ENCODE data around the gene LIPN.

DNA sequence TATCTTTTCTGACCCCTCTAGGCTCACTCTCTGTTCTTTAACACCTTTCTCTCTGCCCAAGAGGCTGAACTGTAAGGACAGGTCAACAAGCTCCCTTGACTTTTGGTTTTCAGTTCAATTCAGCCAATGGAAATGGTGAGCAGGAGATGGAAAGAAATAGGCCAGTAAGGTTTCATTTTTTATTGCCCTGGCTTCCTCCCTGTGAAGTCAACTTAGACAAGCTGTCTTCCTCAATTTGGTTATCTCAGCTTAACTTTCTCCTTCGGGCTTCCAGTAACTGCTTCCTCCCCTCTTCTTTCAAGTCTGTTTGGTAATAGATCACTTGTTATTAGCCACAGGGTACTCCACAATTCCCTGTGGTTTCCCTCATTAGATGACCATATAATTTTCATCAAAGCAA, 34.0 kb upstream of the LIPN start:
- TF ChIP-seq EZH2phosphoT487 (IDR thresholded peaks at IDR 0.05; ENCODE audit: low read depth, severe bottlenecking, unreplicated experiment) (no peak), EZH2 (IDR thresholded peaks at IDR 0.05; ENCODE audit: borderline replicate concordance) (no peak)
- TF ChIP-seq, protein P1, sequence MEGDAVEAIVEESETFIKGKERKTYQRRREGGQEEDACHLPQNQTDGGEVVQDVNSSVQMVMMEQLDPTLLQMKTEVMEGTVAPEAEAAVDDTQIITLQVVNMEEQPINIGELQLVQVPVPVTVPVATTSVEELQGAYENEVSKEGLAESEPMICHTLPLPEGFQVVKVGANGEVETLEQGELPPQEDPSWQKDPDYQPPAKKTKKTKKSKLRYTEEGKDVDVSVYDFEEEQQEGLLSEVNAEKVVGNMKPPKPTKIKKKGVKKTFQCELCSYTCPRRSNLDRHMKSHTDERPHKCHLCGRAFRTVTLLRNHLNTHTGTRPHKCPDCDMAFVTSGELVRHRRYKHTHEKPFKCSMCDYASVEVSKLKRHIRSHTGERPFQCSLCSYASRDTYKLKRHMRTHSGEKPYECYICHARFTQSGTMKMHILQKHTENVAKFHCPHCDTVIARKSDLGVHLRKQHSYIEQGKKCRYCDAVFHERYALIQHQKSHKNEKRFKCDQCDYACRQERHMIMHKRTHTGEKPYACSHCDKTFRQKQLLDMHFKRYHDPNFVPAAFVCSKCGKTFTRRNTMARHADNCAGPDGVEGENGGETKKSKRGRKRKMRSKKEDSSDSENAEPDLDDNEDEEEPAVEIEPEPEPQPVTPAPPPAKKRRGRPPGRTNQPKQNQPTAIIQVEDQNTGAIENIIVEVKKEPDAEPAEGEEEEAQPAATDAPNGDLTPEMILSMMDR (IDR thresholded peaks at IDR 0.05; ENCODE audit: poor library complexity) = no peak

Measured in hepatocyte (in vitro differentiated cells).